Astrocyte of the spinal cord (primary cell): ENCODE results near the gene RANBP9.

ENCODE experiments used
- DNase-seq: peaks from one replicate; pipeline ENCODE4 v3.0.0; 2011; ENCODE audit warnings: low read depth, low spot score
- H3K4me3 ChIP-seq: 2 replicates; pipeline ENCODE4 v1.5.1; 2011; ENCODE audit warnings: low read depth, mild to moderate bottlenecking, low read length, moderate library complexity
- in situ Hi-C: cut with HindIII; loops from 2 replicates; pipeline ENCODE4 v1.10.0; 2017; ENCODE audit warnings: low sequenced_read_pairs
- TF ChIP-seq, protein P1 (sequence below): IDR thresholded peaks from 2 replicates; pipeline ENCODE4 v1.5.1; 2012; ENCODE audit warnings: low read depth, mild to moderate bottlenecking, low read length, inconsistent platforms

Gene RANBP9

DNA sequence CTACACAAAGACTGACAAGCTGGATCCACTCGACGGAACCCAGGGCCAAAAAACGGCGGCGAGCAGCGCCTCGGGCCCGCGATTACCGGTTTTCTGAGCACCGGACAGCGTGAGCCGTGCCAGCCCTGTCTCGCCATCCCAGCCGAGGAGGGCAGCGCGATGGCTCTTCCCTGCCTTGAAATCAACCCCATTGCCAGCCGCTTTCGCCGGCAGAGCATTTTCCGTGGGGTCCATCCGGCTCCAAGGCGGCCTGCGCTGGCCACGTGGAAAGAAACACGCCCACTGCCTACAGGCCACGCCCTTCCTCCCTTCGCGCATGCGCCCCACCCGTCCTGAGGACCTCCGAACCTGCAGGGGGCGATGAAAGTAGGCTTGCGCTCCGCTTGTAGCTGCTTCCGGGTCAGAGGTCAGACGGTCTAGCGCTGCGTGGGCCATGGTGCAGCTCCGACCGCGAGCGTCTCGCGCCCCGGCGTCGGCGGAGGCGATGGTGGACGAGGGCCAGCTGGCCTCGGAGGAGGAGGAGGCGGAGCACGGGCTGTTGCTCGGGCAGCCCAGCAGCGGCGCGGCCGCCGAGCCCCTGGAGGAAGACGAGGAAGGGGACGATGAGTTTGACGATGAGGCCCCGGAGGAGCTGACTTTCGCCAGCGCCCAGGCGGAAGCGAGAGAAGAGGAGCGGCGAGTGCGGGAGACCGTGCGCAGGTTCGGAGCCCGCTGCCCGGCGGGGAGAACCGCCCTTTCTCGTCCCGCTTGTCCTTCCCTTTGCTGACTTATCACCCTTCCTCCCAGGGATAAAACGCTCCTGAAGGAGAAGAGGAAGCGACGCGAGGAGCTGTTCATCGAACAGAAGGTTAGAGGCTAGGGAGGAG, 96.5 kb downstream of the RANBP9 start, which contains the start of gene NOL7:
NOL7 (plus strand) TSS at position 410 of the 866 bp plus-strand sequence; CDS start at position 434, 24 bp downstream.
- DNase-seq, result peak; percentile 98
- peak within 1 kb of the TSS; percentile 94 for H3K4me3 ChIP-seq
- TF ChIP-seq, protein P1, sequence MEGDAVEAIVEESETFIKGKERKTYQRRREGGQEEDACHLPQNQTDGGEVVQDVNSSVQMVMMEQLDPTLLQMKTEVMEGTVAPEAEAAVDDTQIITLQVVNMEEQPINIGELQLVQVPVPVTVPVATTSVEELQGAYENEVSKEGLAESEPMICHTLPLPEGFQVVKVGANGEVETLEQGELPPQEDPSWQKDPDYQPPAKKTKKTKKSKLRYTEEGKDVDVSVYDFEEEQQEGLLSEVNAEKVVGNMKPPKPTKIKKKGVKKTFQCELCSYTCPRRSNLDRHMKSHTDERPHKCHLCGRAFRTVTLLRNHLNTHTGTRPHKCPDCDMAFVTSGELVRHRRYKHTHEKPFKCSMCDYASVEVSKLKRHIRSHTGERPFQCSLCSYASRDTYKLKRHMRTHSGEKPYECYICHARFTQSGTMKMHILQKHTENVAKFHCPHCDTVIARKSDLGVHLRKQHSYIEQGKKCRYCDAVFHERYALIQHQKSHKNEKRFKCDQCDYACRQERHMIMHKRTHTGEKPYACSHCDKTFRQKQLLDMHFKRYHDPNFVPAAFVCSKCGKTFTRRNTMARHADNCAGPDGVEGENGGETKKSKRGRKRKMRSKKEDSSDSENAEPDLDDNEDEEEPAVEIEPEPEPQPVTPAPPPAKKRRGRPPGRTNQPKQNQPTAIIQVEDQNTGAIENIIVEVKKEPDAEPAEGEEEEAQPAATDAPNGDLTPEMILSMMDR, result peak; percentile 89
- in situ Hi-C loops, result no loop called here

DNA sequence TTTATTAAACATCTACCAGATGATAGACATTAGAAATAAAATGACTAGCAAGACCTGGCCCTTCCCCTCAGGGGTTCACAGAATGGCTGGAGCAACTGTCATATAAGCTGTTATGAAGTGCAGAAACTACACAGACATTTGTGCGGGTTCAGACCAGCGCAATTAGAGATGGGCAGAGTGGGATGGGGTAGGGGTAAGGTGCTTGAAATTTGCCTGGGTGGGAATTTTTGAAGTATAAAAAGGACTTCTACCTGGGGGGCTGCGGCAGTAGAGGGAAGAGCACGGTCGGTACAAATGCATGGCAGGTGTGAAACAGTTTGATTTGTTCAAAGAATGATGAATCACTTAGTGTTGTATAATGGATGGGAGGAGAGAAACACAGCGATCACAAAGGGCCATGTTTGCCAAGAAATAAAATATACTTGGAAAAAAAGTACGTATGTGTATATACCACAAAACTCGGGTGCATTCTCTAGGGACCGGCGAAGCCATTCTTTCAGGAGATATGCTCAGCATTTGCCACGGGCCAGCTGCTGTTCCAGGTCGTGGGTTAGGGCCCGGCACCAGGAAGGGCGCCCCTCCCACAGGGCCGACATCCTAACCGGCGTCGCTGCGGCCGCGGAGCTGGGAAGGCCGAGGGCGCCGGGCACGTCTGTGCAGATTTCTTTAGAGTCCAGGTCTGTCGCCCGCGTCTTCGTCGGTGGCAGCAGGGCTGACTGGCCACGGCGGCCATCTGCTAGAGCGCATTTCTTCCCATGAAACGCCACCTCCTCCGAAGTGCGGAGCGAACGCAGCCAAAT, 97.3 kb downstream of the RANBP9 start:
- peak overlapping the region; percentile 94 for H3K4me3 ChIP-seq
- no peak for DNase-seq
- in situ Hi-C loops, result no loop called here
- TF ChIP-seq, protein P1, result no peak

DNA sequence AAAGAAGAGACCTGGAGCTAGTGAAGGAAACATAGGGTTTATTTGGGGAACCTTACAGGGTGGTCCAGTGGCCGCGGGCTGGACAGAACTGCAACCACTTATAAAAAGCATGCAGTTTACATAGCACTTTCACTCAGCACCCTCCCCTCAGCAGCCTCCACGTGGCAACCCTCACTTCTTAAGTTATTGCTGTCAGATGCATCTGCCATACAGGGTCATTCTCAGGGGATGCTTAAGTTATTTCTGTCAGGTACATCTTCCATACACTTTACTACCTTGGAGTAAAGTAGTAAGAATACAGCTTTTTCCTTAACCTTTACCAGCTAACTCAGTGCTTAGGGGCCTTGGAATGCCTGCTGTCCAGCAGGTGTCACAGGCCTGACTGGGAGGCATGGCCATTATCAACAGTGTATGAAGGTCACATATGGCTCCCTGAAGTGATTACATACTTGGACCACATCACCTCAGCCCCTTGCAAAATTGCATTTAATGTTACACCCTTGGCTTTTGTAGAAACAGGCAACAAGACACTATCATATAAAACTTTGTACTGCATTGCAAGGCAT, 98.5 kb downstream of the RANBP9 start:
- TF ChIP-seq, protein P1, result no peak
- in situ Hi-C loops, result no loop called here
- no peak overlapping the region for H3K4me3 ChIP-seq
- no peak for DNase-seq

DNA sequence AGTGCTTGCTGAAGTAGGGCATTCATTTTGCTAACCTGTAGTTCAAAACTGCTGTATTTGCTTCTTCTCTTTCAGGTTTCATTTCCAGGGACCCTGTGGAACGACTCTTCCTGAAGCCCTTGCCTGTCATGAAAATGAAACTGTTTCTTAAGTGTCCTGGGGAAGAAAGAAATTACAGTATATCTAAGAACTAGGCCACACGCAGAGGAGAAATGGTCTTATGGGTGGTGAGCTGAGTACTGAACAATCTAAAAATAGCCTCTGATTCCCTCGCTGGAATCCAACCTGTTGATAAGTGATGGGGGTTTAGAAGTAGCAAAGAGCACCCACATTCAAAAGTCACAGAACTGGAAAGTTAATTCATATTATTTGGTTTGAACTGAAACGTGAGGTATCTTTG, 99.9 kb downstream of the RANBP9 start:
- TF ChIP-seq, protein P1, result no peak
- no peak for DNase-seq
- H3K4me3 ChIP-seq, result no peak overlapping the region
- in situ Hi-C loops, result no loop called here

DNA sequence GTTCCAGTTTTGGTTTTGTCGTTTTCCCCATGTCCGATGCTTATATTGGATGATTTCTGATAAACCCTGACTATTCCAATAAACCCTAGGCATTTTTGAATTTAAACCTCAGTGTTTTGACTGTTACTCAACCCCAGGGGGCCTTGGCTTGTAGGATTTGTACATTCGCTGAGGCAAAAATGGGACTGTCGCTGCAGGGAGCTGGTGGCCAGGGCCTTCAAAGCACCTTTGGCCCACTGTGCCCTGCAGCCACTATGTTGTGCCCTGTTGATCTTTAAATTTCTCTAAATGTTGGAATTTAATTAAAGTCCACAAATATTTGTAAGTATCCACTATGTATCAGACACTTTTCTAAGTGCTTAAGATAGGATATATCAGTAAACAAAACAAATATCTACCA, 106.0 kb downstream of the RANBP9 start:
- in situ Hi-C loops, result no loop called here
- TF ChIP-seq, protein P1, result no peak
- no peak for DNase-seq

More for the DNA sequence above, 106.0 kb downstream of the RANBP9 start:
- H3K4me3 ChIP-seq, result no peak overlapping the region
